HFFc6 (cell line): ENCODE data around the gene TMEM151B. TPM values are rescaled to one million over a fixed set of nuclear protein-coding genes. Genes with fewer than 3 reads are reported as not detected.
A peak's percentile ranks its signal among the peaks of the same experiment; 100 is the strongest.

ENCODE experiments used
- DNase-seq: peaks from one replicate; pipeline ENCODE4 v3.0.0-alpha.2; 2018
- H3K27ac Mint-ChIP-seq: 2 replicates; pipeline ENCODE4 v1.8.0; 2020; ENCODE audit warnings: mild to moderate bottlenecking, mixed read lengths
- H3K27me3 Mint-ChIP-seq: 2 replicates; pipeline ENCODE4 v1.8.0; 2021; ENCODE audit warnings: mild to moderate bottlenecking, moderate library complexity, mixed read lengths; ENCODE audit not compliant: insufficient read depth
- H3K36me3 Mint-ChIP-seq: 2 replicates; pipeline ENCODE4 v1.8.0; 2021; ENCODE audit warnings: low read depth, mixed read lengths
- H3K4me1 Mint-ChIP-seq: 2 replicates; pipeline ENCODE4 v1.8.0; 2020; ENCODE audit warnings: low read depth, mixed read lengths
- H3K4me3 Mint-ChIP-seq: 2 replicates; pipeline ENCODE4 v1.8.0; 2020; ENCODE audit warnings: mild to moderate bottlenecking, moderate library complexity, mixed read lengths
- H3K9me3 Mint-ChIP-seq: 2 replicates; pipeline ENCODE4 v1.8.0; 2020; ENCODE audit warnings: mild to moderate bottlenecking, mixed read lengths
- CTCF ChIP-seq: fragments of 200-600 bp; sonication (generic); IDR thresholded peaks from 2 replicates; pipeline ENCODE4 v1.5.0; 2021; ENCODE audit warnings: antibody characterized with exemption, mild to moderate bottlenecking
- total RNA-seq, 6 experiments: library from RNA; stranded (reverse); fragmentation: NEBNext Ultra II Directional; extraction: Animal tissue kit (Norgen Biotek cat#: 25700); gene quantifications; 2 replicates in 1 of 6; 3 replicates in 5 of 6; pipeline ENCODE4 v1.2.3, GENCODE V29; 2021

Gene TMEM151B
- total RNA-seq, 6 experiments from 2014 or later, result not detected

GRCh38 chr6:44235269-44235668 lies 35.0 kb upstream of the TMEM151B start:
- Mint-ChIP-seq H3K36me3 (no peaks in the 10 kb centered on the region), H3K4me1 (peaks cover 57% of the 10 kb centered on the region), H3K9me3 (no peaks in the 10 kb centered on the region), H3K27me3 (peaks cover 2% of the 10 kb centered on the region), H3K4me3 (no peak overlapping the region), H3K27ac (peak overlapping the region; percentile 87)
- no peak for TF ChIP-seq CTCF
- no peak for DNase-seq

GRCh38 chr6:44235891-44236516 lies 34.2 kb upstream of the TMEM151B start:
- no peak overlapping the region for H3K27ac Mint-ChIP-seq
- no peak for TF ChIP-seq CTCF
- DNase-seq, result no peak
- H3K36me3 Mint-ChIP-seq, result no peaks in the 10 kb centered on the region
- H3K9me3 Mint-ChIP-seq, result no peaks in the 10 kb centered on the region
- H3K27me3 Mint-ChIP-seq, result peaks cover 2% of the 10 kb centered on the region
- no peak overlapping the region for H3K4me3 Mint-ChIP-seq
- peaks cover 52% of the 10 kb centered on the region for H3K4me1 Mint-ChIP-seq

GRCh38 chr6:44237021-44237812 lies 33.0 kb upstream of the TMEM151B start:
- no peaks in the 10 kb centered on the region for H3K9me3 Mint-ChIP-seq
- peak overlapping the region; percentile 86 for H3K4me3 Mint-ChIP-seq
- H3K27me3 Mint-ChIP-seq, result peaks cover 2% of the 10 kb centered on the region
- no peak for TF ChIP-seq CTCF
- no peaks in the 10 kb centered on the region for H3K36me3 Mint-ChIP-seq
- peak; percentile 98 for DNase-seq
- peaks cover 50% of the 10 kb centered on the region for H3K4me1 Mint-ChIP-seq
- H3K27ac Mint-ChIP-seq, result peak overlapping the region; percentile 96

- Mint-ChIP-seq H3K4me3 (peak overlapping the region; percentile 86), H3K9me3 (no peaks in the 10 kb centered on the region), H3K4me1 (peaks cover 50% of the 10 kb centered on the region), H3K36me3 (no peaks in the 10 kb centered on the region), H3K27me3 (peaks cover 4% of the 10 kb centered on the region), H3K27ac (peak overlapping the region; percentile 96)
- no peak for DNase-seq
- peak; percentile 99 for TF ChIP-seq CTCF
These were observed 32.3 kb upstream of the TMEM151B start for GRCh38 chr6:44237813-44238433.

- no peaks in the 10 kb centered on the region for H3K36me3 Mint-ChIP-seq
- no peak for TF ChIP-seq CTCF
- H3K27me3 Mint-ChIP-seq, result peaks cover 2% of the 10 kb centered on the region; the same call in 1 of the 2 replicates
- H3K27ac Mint-ChIP-seq, result peak overlapping the region; percentile 96
- H3K4me1 Mint-ChIP-seq, result peaks cover 45% of the 10 kb centered on the region
- no peaks in the 10 kb centered on the region for H3K9me3 Mint-ChIP-seq
- no peak for DNase-seq
- H3K4me3 Mint-ChIP-seq, result peak overlapping the region; percentile 86; the same call in 1 of the 2 replicates
These were observed 31.4 kb upstream of the TMEM151B start for GRCh38 chr6:44238687-44239350.
